Melanocyte of skin (primary cell): ENCODE data around the gene SLC17A4. TPM values are rescaled to one million over a fixed set of nuclear protein-coding genes. Genes with fewer than 3 reads are reported as not detected.

Source experiments
- total RNA-seq, 2 donors: library from RNA; depleted of rRNA; stranded (reverse); fragments of >200 nt; gene quantifications; 2 replicates each; pipeline ENCODE4 v1.2.3, GENCODE V29; 2012

The SLC17A4 gene
- total RNA-seq = not detected

GRCh38 chr6:25754535-25754934 is at the start of gene SLC17A4:
Gene SLC17A4, plus strand, starts transcription at chr6:25754742. Its CDS starts 7,221 bp downstream, at chr6:25761963.

Other genes with a start within 250 kb of the SLC17A4 start
- under 1 TPM in 1 of 2 donors, not detected in 1; under 0.01 TPM for gene SCGN, start 102.5 kb upstream of the SLC17A4 start, total RNA-seq
- gene SLC17A1, start 77.3 kb downstream of the SLC17A4 start, total RNA-seq = not detected
- not detected for gene SLC17A3, start 119.5 kb downstream of the SLC17A4 start, total RNA-seq
- not detected for gene SLC17A2, start 175.9 kb downstream of the SLC17A4 start, total RNA-seq
- 10 to 100 TPM; 13.1 to 17.3 TPM for gene TRIM38, start 208.1 kb downstream of the SLC17A4 start, total RNA-seq